Stimulated activated CD8-positive, alpha-beta memory T cell treated with anti-CD3 and anti-CD28 coated beads, Interleukin-15, amount 100 ng/mL, for 1 hour (primary cell): ENCODE measurements around the gene TRMT10C.
"Not testable (repeated sequence)": the region's sequence is repeated elsewhere in the genome, so short reads cannot be mapped to it uniquely, and the experiment has no call there.

ENCODE experiments used
- DNase-seq: peaks from one replicate; pipeline ENCODE4 v3.0.0-alpha.2; 2020; ENCODE audit warnings: low read depth

Gene TRMT10C

DNA sequence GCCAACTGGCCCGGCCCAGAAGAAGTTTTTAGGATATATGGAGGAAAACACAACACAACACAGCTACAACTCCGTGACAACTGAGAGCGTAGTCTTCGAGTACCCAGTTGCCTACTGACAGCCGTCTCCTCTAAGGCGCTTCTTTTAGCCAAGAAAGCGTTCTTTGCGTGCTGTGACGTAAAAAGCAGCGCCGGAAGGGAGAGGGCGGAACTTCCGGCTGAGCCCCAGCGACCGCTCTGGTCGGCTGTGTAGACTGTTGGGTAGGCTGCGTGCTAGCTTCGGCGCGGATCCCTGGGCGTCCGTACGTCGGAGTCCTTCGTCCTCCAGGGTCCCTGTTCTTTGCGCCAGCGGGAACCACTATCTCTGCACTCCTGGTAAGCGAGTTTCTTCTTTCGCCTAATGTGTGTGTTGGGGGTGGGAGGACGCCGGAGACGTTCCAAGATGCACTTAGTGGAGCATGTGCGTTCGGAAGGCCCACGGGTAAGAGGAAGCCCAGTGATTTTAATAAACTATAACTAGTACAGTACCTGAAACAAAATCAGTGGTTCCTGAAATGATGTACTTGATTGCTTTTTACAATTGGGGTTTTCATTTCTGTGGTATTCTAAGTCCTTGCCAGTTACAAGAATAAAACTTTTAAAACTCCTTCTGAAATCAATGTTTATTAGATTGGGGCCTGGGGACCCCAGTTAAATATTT lies at the start of gene TRMT10C:
TRMT10C (plus strand) TSS at position 239 of the 699 bp plus-strand sequence. CDS start 2,914 bp downstream, outside the sequence.
- peak; percentile 86 for DNase-seq

DNA sequence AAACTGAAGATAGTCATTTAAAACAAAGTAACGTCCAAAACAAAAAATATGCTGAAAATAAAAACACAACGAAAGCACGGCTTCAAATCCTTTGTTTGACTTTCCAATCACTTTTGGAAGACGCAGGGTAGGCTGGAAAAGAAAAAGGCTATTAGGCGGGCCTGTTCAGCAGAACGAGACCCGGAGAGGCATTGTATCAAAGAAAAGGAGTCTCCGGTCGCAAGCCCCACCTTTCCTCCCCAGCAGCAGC lies 49.3 kb upstream of the TRMT10C start:
- no peak for DNase-seq

DNA sequence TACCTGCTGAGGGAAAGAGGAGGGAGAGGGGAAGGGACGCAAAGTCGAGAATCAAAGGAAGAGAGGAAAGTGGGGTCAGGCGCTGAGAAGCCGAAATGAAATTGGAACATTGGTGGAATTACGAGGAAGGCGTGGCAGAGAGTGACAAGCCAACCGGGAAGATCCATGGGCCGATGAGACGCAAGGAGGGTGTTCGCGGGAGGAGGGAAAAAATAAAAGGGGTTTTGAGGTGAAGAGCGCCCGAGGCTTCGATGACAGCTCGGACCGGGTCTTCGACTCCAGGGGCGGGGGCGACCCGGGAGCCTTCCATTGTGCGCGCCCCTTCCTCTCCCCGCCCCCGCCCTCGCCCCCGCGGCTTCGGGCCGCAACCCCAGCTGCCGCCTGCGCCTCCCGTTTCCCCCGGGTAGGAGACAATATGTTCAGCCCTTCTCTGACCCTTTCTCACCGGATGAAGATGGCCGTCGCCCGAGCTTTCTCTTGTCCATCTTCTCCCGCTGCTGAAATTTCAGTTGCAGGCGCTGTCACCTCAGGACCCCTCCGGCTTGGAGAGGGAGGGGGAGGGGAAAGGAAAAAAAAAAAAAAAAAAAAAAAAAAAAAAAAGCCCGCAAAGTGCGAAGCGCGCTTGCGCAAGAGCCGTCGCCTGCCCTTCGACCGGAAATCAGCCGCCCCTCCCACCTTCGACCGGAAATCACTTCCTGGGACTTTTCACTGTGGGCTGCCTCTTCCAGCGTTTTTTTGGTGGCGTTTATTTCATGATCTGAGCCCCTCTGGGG lies 48.8 kb upstream of the TRMT10C start, which contains the start of gene SENP7:
SENP7 (minus strand) TSS at position 567 of the 773 bp plus-strand sequence; CDS start at position 485, 82 bp downstream.
- peak; percentile 60 for DNase-seq

DNA sequence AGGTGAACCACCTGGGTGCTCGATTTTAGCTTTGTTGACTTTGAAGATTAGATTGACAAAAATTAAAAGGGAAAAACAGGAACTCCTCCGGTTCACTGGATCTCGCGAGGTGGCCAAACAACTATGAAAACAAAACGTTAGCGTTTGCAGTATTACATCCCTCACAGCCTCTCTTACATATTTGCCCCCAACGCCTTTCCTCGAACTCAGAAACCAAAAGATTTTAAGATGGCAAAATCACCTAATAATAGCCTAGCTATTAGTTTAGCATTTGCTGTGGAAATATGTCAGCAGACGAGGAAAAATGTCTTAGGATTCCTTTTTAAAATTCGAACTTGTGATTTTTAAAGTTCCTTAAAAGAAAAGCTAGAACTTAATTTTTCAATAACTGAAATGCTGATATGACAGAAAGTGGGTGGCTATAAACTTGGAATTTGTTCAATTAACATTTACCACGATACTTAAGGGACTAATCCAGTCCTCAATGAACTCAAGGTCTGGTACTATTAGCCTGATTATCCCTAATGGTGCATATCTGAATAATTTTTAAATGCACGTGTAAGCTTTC lies 48.2 kb upstream of the TRMT10C start:
- DNase-seq = no peak

DNA sequence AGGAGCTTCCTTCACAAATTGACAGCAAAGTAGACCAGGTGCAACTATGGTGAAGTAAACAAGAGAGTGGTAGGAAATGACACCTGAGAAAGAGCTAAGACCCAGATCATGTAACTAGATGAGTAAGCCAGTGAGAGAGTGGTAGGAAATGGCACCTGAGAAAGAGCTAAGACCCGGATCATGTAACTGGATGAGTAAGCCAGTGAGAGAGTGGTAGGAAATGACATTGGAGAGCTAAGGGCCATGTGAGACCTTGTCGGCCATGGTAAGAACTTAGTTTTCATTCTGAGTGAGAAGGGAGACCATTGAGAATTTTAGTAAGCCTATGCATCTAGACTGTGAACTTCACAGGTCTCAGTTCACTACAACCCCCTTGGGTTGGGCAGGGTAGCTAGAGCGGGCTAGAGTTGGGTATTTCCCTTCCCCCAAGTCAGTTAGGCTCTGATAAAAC lies 43.2 kb upstream of the TRMT10C start:
- DNase-seq = no peak

DNA sequence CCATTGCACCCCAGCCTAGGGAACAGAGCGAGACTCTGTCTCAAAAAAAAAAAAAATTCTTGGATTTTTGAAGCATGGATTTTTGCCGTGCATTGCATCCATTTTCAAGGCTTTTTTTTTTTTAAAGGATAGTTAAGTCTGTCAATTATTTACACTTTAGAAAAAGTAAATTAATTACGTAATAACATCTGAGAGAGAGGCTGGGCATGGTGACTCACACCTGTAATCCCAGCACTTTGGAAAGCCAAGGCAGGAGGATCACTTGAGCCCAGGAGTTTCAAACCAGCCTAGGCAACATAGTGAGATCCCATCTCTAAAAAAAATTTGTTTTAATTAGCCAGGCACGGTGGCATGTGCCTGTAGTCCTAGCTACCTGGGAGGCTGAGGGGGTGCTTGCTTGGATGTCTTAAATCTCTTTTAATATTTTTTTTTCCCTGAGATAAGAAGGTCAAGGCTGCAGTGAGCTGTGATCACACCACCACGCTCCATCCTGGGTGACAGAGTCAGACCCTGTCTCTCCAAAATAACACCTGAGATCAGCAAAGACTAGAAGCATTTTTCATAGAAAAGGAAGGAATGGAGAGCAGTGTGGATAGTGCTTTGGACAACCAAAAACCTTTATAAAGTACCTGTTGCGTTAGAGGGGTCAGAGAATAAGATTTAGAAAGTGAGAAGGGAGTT lies 41.8 kb upstream of the TRMT10C start:
- no peak for DNase-seq

DNA sequence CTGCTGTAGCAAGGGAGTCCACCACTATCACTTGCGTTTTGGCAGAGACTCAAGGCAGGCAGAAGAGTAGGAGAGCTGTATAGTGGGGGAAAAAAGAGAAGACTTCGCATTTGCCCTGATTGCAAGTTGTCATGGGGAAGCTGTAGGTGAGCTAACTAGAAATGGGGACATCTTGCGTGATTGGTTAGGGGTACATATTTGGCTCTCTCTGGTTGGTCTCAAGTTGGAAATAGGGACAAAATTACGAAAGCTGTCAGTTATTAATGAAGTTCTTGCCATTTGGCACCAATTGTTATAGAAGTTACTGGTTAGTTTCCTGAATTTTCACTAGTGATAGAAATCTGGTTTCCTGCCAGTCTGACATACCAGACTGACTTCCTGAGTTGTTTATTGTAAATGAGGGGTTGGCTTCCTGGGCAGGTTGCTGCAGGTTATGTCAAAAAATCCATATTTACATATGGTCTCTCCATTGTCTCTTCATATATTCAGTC lies 40.4 kb upstream of the TRMT10C start:
- no peak for DNase-seq

DNA sequence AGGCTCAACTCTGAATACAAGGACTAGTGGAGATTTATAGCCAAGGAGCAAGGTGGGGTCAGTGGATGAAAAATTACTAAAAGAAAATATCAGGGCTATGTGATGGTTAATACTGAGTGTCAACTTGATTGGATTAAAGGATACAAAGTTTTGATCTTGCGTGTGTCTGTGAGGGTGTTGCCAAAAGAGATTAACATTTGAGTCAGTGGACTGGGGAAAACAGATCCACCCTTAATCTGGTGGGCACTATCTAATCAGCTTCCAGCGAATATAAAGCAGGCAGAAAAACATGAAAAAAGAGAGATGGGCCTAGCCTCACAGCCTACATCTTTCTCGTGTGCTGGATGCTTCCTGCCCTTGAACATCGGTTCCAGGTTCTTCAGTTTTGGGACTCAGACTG lies 34.2 kb upstream of the TRMT10C start:
- no peak for DNase-seq

DNA sequence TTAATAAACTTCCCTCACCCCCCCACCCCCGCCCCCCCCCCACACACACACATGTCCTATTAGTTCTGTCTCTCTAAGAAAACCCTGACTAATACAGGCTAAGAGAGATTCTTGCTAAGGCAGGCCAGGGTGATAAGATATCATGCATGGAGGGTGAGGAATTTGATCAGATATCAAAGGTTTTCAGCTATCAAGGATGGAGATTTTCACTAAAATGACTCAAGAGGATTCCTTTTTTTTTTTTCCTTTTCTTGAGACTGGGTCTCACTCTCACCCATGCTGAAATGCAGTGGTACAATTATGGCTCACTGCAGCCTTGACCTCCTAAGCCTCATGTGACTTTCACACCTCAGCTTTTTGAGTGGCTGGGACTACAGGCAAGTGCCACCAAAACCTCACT lies 33.8 kb upstream of the TRMT10C start:
- DNase-seq = no peak

DNA sequence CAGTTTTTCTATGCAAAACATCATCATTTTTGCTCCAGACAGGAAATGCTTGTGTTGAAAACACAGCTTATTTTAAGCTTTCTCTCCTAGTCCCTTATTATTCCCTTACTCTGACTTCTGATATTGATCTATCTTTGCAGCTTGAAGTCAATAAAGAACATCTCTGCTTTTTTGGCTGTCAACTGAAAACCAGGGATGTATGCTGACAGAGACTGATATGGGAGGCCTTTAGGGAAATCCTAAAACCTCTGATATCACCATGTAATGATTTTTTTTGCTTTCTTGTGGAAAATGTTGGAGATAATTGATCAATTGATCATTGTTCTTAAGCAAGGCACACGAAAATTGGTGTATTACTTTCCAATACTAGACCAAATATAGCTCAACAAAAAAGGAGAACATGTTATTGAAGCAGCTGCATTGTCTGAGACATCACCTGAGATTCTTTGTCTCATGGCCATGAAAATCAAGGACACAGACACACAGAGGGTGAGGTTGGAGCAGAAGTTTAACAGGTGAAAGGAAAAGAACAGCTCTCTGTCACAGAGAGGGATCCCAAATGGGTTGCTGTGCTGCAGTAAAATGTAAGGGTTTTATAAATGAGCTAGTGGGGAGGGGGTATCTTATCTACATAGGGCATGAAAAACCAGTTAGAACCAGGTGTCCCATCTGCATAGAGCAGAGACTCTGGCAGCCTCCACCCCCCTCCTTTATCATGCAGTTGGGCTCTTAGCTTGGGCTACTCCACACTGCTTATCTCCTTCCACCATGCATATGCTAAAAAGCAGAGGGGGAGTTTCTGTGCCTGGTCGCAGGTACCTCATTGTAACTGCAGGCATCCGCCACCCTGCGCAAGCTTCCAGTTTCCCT lies 31.6 kb upstream of the TRMT10C start:
- DNase-seq = no peak

DNA sequence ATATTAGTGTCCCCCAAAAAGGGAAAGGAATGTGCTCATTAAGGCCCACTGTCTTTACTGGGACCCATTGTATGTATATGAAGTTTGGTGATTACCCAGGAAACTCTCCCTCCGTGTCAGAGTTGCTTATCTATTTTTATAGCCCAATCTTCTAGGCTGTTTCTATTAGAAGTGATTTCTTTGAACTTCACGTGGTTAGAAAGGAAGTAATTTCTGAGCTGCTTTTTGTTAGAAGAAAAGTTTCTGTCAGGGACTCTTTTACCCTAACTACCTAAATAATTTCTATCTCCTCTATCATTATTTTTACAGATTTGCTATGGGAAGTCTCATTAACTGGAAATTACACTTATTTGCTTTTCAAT lies 31.0 kb upstream of the TRMT10C start:
- no peak for DNase-seq

DNA sequence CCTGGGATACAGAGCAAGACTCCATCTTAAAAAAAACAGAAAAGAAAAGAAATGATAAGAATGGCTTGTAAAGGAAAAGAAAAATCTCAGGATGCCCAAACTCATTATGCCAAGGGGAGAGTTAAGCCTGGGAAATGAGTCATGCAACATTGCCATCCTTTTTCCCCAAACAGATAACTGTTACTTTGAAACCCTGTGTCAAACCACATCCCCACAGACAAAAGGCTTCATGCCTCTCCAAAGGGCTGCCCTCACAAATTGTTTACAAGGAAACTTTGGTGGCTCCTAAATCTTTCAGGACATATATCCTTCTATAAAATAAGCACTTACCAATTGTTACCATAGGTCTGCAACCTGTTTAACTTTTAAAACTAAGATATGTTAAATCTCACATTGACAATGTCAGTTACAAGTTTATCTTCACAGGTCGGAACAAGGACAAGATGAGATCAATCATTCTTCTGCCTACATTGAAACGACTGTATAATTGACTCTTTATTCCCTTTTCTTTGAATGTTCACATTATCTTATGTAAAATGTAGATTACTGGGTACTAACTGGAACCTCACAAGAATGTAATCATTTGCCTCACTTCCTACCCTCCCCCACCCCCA lies 30.1 kb upstream of the TRMT10C start:
- DNase-seq = no peak

DNA sequence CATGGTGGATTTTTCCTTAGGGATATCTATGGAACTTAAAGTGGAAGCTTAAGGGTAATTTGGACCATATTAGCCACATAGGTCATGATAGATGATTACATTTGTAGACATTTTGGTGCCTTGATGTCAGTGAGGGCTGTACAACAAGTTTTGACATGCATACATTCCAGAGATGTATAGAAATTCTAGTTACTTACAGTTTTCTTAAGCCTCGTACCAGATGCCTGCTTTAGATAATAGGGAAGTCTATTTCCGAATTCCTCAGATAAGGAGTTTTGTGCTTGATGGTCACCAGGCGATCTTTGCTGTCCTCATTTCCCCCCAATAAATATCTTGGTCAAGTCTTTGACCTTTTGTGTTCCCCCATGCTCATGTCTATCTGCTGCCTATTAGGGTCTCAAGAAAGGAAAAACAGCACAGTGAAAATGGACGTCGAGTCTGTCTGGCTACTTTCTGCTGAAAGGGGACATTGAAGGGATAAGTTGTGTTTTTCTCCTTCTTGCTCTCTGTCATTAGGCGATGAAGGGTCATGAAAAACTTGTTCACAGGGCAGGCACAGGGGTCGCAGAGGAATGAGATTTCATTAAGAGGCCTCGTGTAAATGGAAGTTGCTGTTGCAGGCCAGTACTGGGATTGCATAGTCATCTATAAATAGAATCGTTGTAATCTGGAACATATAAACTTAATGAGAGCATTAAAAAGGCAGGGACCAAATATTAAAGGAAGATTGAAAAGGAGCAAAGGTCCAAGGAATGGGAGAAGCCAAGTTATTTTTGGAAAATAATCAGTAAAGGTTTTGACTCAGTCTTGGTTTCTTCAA lies 28.7 kb upstream of the TRMT10C start:
- DNase-seq = no peak

DNA sequence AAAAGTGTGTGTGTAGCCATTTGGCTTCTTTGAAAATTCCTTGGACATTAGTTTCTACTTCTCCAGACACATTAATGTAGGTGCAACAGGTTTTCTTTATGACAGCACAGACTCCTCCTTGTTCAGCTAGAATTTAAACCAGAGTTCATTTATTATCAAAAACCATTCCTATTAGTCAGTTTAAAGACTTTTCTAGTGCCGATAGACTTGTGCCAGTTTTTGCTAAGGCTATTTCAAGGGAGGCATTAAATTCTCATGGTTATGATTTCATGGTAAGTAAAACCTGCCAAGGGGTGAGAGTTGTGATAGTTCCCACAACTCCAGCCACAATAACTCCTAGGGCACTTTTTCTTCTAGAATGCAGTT lies 28.1 kb upstream of the TRMT10C start:
- no peak for DNase-seq

DNA sequence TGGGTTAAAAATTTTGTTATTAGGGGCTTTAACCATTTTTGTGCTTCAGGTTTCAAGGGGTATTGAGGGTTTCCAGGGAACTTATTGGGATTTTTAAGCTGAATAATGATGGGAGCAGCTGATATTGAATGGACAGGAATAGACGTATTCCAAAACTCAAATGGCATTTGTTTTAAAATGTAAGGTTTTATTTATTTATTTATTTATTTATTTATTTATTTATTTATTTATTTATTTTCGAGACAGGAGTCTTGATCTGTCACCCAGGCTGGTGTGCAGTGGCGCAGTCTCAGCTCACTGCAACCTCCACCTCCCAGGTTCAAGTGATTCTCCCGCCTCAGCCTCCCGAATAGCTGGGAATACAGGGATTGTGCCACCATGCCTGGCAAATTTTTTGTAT lies 26.4 kb upstream of the TRMT10C start:
- no peak for DNase-seq

DNA sequence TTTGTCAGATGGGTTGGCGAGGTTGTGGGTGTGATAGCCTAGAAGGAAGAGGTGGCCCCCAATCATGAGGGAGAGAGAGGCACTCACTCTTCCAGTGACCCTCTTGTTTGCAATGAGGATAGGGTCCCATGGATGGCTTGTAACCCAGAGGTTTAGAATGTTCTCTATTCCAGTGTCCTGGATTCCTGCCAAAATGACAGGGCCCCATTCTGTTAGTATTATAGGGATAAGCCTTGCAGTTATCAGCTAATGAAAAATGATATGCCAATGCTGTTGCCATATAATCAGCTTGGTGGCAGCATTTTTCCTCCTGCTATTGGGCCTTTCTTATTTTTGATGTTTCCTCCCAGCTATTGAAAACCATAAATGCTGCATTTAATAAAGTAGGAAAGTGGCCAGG lies 25.4 kb upstream of the TRMT10C start:
- no peak for DNase-seq

DNA sequence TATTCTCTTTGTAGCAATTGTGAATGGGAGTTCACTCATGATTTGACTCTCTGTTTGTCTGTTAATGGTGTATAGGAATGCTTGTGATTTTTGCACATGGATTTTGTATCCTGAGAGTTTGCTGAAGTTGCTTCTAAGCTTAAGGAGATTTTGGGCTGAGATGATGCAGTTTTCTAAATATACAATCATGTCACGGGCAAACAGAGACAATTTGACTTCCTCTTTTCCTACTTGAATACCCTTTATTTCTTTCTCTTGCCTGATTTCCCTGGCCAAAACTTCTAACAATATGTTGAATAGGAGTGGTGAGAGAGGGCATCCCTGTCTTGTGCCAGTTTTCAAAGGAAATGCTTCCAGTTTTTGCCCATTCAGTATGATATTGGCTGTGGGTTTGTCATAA lies 24.7 kb upstream of the TRMT10C start:
- DNase-seq = not testable (repeated sequence)

DNA sequence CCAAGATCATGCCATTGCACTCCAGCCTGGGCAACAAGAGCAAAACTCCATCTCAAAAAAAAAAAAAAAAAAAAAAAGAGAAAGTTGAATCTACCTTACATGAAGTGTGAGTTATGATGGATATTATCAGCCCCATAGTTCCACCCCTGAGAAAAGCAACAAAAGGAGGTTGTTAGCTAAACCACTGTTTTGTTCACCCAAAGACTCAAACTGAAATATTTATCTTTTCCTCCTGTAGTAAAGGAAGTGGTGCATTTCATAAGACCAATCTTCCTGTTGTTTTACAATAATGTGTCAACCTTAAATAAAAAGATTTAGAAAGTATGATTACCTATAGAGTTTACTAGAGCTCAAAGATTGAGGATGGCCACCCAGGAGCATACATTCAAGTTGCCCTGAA lies 18.7 kb upstream of the TRMT10C start:
- DNase-seq = no peak

DNA sequence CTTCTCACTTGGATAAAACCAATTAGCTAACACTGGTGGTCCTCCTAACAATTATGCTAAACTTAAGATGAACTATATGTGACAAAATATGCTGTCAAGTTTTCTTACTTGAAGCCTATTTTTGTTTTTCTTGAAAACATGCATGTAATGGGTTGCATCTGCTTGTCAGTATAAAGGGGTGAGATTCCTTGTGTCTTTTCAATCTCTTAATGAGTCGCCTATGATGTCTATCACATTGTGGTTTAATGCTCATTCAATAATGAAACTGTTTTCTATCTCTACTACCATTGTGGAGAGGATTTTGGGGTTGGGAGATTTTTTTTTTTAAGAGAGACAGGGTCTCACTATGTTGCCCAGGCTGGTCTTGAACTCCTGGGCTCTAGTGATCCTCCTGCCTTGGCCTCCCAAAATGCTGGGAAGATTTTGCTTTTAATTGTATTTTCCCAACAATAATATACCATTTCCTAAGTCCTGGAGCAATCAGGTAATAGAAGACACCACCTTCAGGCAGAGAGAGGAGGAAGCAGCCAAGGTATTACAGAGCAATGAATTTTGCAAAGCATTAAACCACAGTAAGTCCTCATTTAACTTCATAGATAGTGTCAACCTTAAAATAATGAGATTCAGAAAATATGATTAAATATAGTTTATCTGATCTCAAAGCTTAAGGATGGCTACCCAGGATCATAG lies 17.4 kb upstream of the TRMT10C start:
- no peak for DNase-seq
